NT2/D1 (cell line): ENCODE data around the gene PARM1.

ENCODE experiments used
- SUZ12 ChIP-seq: IDR thresholded peaks from 2 replicates; pipeline ENCODE4 v1.6.1; 2011; ENCODE audit not compliant: insufficient read length, insufficient read depth; ENCODE audit errors: extremely low read depth
- YY1 ChIP-seq: IDR thresholded peaks from 2 replicates; pipeline ENCODE4 v1.6.1; 2011; ENCODE audit not compliant: insufficient read length, insufficient read depth
- ZNF274 ChIP-seq: IDR thresholded peaks from 2 replicates; pipeline ENCODE4 v1.6.1; 2011; ENCODE audit warnings: mild to moderate bottlenecking, low read depth, low read length

- no peak for TF ChIP-seq SUZ12
- TF ChIP-seq ZNF274: no peak
- TF ChIP-seq YY1: no peak
Observed at GRCh38 chr4:74982546-74983252, 49.8 kb downstream of the PARM1 start.
